ENCODE results near the gene TMEM245. TPM values are rescaled to one million over a fixed set of nuclear protein-coding genes. Genes with fewer than 3 reads are reported as not detected.

Gene TMEM245
- total RNA-seq, 4 donors from 2014 or later = 222 to 549 (median 318) TPM

GRCh38 chr9:109005678-109006077 is 114.1 kb downstream of the TMEM245 start:
- no peak overlapping the region for H3K27ac ChIP-seq
- H3K27me3 ChIP-seq = no peaks in the 10 kb centered on the region
- TF ChIP-seq POLR2A (IDR thresholded peaks at IDR 0.05) = no peak
- TF ChIP-seq CTCF (IDR thresholded peaks at IDR 0.05) = no peak
- H3K4me3 ChIP-seq (replicated peaks in 1 of 3) = no peak overlapping the region
- intact Hi-C loops (cut with DNase I) = no loop called here
- peaks cover 7 to 15% of the 10 kb centered on the region in 2 donors for H3K4me1 ChIP-seq
- WGBS, 2 donors = 68 to 79% methylated on average over 3 of the region's 3 CpGs
- H3K9me3 ChIP-seq = no peaks in the 10 kb centered on the region
- no peak for DNase-seq
- no peaks in the 10 kb centered on the region for H3K36me3 ChIP-seq

- DNase-seq = no peak
- TF ChIP-seq POLR2A (IDR thresholded peaks at IDR 0.05) (no peak), CTCF (IDR thresholded peaks at IDR 0.05) (no peak)
- no peak overlapping the region for H3K27ac ChIP-seq
- no peaks in the 10 kb centered on the region for H3K27me3 ChIP-seq
- WGBS, 2 donors = 95 to 100% methylated on average over 2 of the region's 2 CpGs
- H3K4me3 ChIP-seq (replicated peaks in 1 of 3) = no peak overlapping the region
- no peaks in the 10 kb centered on the region for H3K36me3 ChIP-seq
- intact Hi-C loops (cut with DNase I) = no loop called here
- peaks cover 0 to 5% of the 10 kb centered on the region in 2 donors for H3K4me1 ChIP-seq
- H3K9me3 ChIP-seq = no peaks in the 10 kb centered on the region
Measured at GRCh38 chr9:109003116-109003515, 116.6 kb downstream of the TMEM245 start.

DNA sequence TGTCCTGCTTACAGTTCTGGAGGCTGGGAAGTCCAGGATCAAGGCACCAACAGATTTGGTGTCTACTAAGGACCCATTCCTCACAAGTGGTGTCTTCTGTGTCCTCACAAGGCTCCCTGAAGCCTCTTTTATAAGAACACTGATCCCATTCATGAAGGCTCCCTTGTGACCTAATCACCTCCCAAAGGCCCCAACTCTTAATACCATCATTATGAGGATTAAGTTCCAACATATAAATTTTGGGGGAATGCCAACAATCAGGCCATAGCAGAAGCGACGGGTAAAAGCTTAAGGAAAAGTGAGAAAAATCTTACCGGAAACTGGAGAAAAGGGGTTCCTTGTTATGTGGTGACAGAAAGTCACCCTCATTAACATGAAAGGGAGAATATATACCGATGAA is 117.6 kb downstream of the TMEM245 start:
- 94 to 97% methylated on average over 4 of the region's 4 CpGs for WGBS, 2 donors
- intact Hi-C loops (cut with DNase I) = no loop called here
- no peak overlapping the region for H3K4me3 ChIP-seq (replicated peaks in 1 of 3)
- no peak overlapping the region for H3K27ac ChIP-seq
- H3K9me3 ChIP-seq = no peaks in the 10 kb centered on the region
- no peak for DNase-seq
- H3K4me1 ChIP-seq = peaks cover 0 to 6% of the 10 kb centered on the region in 2 donors
- H3K36me3 ChIP-seq = no peaks in the 10 kb centered on the region
- H3K27me3 ChIP-seq = no peaks in the 10 kb centered on the region
- TF ChIP-seq CTCF (IDR thresholded peaks at IDR 0.05) (no peak), POLR2A (IDR thresholded peaks at IDR 0.05) (no peak)

DNA sequence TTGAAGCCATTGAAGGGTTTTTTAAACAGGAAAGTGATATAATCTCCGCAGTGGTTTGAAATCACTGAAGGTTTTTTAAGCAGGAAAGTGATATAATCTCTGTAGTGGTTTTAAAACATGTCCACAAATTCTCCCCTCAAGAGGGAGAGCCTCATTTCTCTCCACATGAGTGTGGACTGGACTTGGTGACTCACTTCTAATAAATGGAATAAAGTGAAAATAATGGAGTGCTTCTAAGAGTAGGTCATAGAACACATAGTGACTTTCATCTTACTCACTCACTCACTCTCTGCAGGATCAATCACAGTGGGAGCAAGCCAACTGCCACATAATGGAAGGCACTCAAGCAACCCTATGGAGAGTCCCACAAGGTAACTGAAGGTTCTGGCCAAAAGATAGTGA is 118.5 kb downstream of the TMEM245 start:
- H3K9me3 ChIP-seq = no peaks in the 10 kb centered on the region
- no peaks in the 10 kb centered on the region for H3K36me3 ChIP-seq
- no peak overlapping the region for H3K4me3 ChIP-seq (replicated peaks in 1 of 3)
- intact Hi-C loops (cut with DNase I) = no loop called here
- 87% methylated on average over 1 of the region's 1 CpG for WGBS, 2 donors
- no peak for TF ChIP-seq POLR2A (IDR thresholded peaks at IDR 0.05)
- no peak for TF ChIP-seq CTCF (IDR thresholded peaks at IDR 0.05)
- H3K27ac ChIP-seq = no peak overlapping the region
- H3K4me1 ChIP-seq = peaks cover 5 to 10% of the 10 kb centered on the region in 2 donors
- H3K27me3 ChIP-seq = no peaks in the 10 kb centered on the region
- DNase-seq = no peak

DNA sequence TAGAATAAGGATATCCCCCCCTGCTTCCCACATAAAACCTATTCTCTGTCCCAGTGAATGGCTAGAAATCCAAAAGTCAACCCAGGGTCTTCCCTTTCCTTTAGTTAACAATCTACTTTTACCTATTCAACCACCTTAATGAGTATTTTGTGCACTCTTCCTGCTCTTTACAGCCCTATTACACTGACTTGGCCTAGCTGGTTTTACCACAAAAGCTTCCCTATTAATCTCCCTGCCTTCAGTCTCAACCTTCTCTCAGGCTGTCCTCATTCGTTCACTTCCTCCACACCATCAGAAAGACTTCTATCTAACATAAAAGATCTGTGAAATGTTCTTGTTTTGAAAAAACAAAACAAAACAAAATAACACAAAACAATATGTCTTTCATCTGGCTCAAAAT is 122.6 kb downstream of the TMEM245 start:
- H3K4me3 ChIP-seq (replicated peaks in 1 of 3) = no peak overlapping the region
- H3K27ac ChIP-seq = peak overlapping the region in 2 of 3 donors; percentile 20 to 24
- WGBS, 2 donors = 89 to 90% methylated on average over 1 of the region's 1 CpG
- no peaks in the 10 kb centered on the region for H3K36me3 ChIP-seq
- H3K9me3 ChIP-seq = no peaks in the 10 kb centered on the region
- no peak for DNase-seq
- intact Hi-C loops (cut with DNase I) = no loop called here
- peaks cover 7 to 21% of the 10 kb centered on the region in 2 donors for H3K4me1 ChIP-seq
- H3K27me3 ChIP-seq = no peaks in the 10 kb centered on the region
- TF ChIP-seq CTCF (IDR thresholded peaks at IDR 0.05) (no peak), POLR2A (IDR thresholded peaks at IDR 0.05) (no peak)
